Gastroesophageal sphincter (tissue), 4 donors: ENCODE data around the gene VIL1. TPM values are rescaled to one million over a fixed set of nuclear protein-coding genes. Genes with fewer than 3 reads are reported as not detected.

Experiments used
- ATAC-seq: fragments of 150-250 bp; one replicate; pipeline ENCODE4 v1.9.1; 2016; ENCODE audit warnings: mild to moderate bottlenecking, moderate library complexity
- H3K27ac ChIP-seq, 4 donors: fragments of 200-600 bp; sonication (generic) in 3 of 4; 1 replicate in 3 of 4; 2 replicates in 1 of 4; pipeline ENCODE4 v1.5.1; 2016 to 2019
- H3K27me3 ChIP-seq: fragments of 200-600 bp; sonication (generic); one replicate; pipeline ENCODE4 v1.5.1; 2019
- H3K36me3 ChIP-seq, 2 donors: fragments of 200-600 bp; sonication (generic); one replicate each; pipeline ENCODE4 v1.5.1; 2019; ENCODE audit warnings: control low read depth in 1 of 2
- H3K4me1 ChIP-seq, 3 donors: fragments of 200-600 bp; sonication (generic); 1 replicate in 2 of 3; 2 replicates in 1 of 3; pipeline ENCODE4 v1.5.1; 2016 to 2019; ENCODE audit warnings: control low read depth in 2 of 3
- H3K4me3 ChIP-seq, 2 donors: fragments of 200-600 bp; sonication (generic); one replicate each; pipeline ENCODE4 v1.5.1; 2019; ENCODE audit warnings: mild to moderate bottlenecking in 1 of 2, moderate library complexity in 1 of 2
- H3K9me3 ChIP-seq, 3 donors: fragments of 200-600 bp; sonication (generic); one replicate each; pipeline ENCODE4 v1.5.1; 2017 to 2019; ENCODE audit warnings: control low read depth in 2 of 3
- EP300 ChIP-seq: sonication (generic); formaldehyde crosslinking; IDR thresholded peaks from one replicate; pipeline ENCODE4 v1.6.1; 2017; ENCODE audit warnings: antibody characterized with exemption, mild to moderate bottlenecking
- POLR2A ChIP-seq, 2 donors: fragments of 450-650 bp; IDR thresholded peaks; one replicate each; pipeline ENCODE4 v1.6.1; 2017; ENCODE audit warnings: antibody characterized with exemption in 2 of 2, mild to moderate bottlenecking in 2 of 2, moderate library complexity in 1 of 2
- POLR2AphosphoS5 ChIP-seq: sonication (generic); formaldehyde crosslinking; IDR thresholded peaks from one replicate; pipeline ENCODE4 v1.6.1; 2017; ENCODE audit warnings: antibody characterized with exemption
- WGBS, 2 donors: methylation state at CpG; one replicate each; pipeline ENCODE4 v1.1.5; 2018; ENCODE audit warnings: low coverage in 1 of 2; 5-methylcytosine and 5-hydroxymethylcytosine counted together
- total RNA-seq, 4 donors: library from RNA; depleted of rRNA; stranded (reverse); fragments of >200 nt; gene quantifications; one replicate each; pipeline ENCODE4 v1.1.0, GENCODE V29; 2016
- TF ChIP-seq, protein P1 (sequence below), 4 experiments: fragments of 200-600 bp in 2 of 4; fragments of 450-650 bp in 2 of 4; sonication (generic) in 1 of 4; IDR thresholded peaks; one replicate each; pipeline ENCODE4 v1.5.1; 2017 to 2019; ENCODE audit warnings: antibody characterized with exemption in 4 of 4, mild to moderate bottlenecking in 2 of 4, moderate library complexity in 2 of 4

The VIL1 gene
- total RNA-seq, 4 donors from 2014 or later, result not detected

DNA sequence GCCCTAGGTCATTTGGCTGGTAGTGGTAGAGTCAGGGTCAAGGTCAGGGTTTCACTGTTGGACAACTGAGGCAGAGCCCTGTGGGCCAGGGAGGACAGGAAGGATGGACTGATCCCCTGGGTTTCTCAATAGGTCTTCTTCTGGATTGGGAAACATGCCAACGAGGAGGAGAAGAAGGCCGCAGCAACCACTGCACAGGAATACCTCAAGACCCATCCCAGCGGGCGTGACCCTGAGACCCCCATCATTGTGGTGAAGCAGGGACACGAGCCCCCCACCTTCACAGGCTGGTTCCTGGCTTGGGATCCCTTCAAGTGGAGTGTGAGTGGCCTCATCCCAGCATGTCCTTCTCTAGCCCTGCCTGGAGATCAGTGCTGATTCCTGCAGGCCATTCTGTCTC, 18.1 kb downstream of the VIL1 start:
- no peaks in the 10 kb centered on the region for H3K36me3 ChIP-seq
- no peak for ATAC-seq
- no peak for TF ChIP-seq POLR2A (IDR thresholded peaks at IDR 0.05)
- TF ChIP-seq, protein P1, sequence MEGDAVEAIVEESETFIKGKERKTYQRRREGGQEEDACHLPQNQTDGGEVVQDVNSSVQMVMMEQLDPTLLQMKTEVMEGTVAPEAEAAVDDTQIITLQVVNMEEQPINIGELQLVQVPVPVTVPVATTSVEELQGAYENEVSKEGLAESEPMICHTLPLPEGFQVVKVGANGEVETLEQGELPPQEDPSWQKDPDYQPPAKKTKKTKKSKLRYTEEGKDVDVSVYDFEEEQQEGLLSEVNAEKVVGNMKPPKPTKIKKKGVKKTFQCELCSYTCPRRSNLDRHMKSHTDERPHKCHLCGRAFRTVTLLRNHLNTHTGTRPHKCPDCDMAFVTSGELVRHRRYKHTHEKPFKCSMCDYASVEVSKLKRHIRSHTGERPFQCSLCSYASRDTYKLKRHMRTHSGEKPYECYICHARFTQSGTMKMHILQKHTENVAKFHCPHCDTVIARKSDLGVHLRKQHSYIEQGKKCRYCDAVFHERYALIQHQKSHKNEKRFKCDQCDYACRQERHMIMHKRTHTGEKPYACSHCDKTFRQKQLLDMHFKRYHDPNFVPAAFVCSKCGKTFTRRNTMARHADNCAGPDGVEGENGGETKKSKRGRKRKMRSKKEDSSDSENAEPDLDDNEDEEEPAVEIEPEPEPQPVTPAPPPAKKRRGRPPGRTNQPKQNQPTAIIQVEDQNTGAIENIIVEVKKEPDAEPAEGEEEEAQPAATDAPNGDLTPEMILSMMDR (IDR thresholded peaks at IDR 0.05), result no peak
- TF ChIP-seq POLR2AphosphoS5, result no peak
- no peak for TF ChIP-seq EP300
- no CpG with 5 or more reads among the region's 5 CpGs for WGBS, 2 donors
- no peaks in the 10 kb centered on the region for H3K27me3 ChIP-seq
- H3K27ac ChIP-seq, result no peak overlapping the region
- H3K4me1 ChIP-seq, result peaks cover 0 to 10% (median 0%) of the 10 kb centered on the region in 3 donors
- H3K9me3 ChIP-seq, result no peaks in the 10 kb centered on the region
- H3K4me3 ChIP-seq, result no peak overlapping the region

DNA sequence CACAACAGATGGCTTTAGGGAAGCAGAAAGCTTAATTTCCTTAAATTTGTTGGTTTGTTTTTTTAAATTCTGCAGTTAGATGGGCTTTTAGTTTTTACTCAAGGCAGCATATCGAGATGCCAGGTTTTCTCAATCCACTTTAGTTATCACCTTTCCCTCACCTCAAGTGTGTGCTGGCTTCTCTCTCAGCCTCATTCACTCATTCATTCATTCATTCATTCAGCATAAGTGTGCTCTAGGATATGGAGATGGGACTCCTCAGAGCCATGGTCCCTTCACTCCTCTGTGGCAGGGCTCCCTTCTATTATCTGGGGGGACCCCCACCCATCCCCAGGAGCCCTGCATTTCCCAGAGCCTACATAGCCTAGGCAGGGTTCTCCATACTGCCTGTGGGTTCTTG, 19.0 kb downstream of the VIL1 start:
- no peak overlapping the region for H3K27ac ChIP-seq
- no peak for ATAC-seq
- peaks cover 0 to 10% (median 0%) of the 10 kb centered on the region in 3 donors for H3K4me1 ChIP-seq
- H3K9me3 ChIP-seq, result no peaks in the 10 kb centered on the region
- TF ChIP-seq EP300 (no peak), POLR2AphosphoS5 (no peak), POLR2A (IDR thresholded peaks at IDR 0.05) (no peak)
- TF ChIP-seq, protein P1 (IDR thresholded peaks at IDR 0.05), result no peak
- 78% methylated on average over 1 of the region's 1 CpG; no CpG with 5 or more reads in 1 of the 2 donors for WGBS, 2 donors
- H3K4me3 ChIP-seq, result no peak overlapping the region
- H3K36me3 ChIP-seq, result no peaks in the 10 kb centered on the region
- no peaks in the 10 kb centered on the region for H3K27me3 ChIP-seq

DNA sequence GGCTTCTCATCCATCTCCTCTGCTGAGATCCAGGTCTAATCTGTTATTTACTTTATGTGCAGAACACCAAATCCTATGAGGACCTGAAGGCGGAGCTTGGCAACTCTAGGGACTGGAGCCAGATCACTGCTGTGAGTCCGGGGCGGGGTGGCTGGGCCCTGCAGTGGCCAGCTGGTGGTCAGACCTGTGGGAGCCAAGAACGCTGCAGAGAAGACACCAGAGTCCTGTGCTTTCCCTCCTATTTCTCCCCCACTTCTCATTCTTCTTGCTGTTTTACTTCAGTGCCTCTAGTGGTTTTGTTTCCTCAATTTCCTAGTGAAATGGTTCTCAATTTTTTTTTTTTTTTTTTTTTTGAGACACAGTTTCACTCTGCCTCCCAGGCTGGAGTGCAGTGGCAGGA, 19.7 kb downstream of the VIL1 start:
- Histone ChIP-seq H3K36me3 (no peaks in the 10 kb centered on the region), H3K27me3 (no peaks in the 10 kb centered on the region), H3K4me1 (peaks cover 0 to 10% (median 0%) of the 10 kb centered on the region in 3 donors), H3K4me3 (no peak overlapping the region), H3K9me3 (no peaks in the 10 kb centered on the region), H3K27ac (no peak overlapping the region)
- 28 to 88% methylated on average over 1 to 3 of the region's 4 CpGs for WGBS, 2 donors
- TF ChIP-seq POLR2AphosphoS5, result no peak
- no peak for TF ChIP-seq EP300
- TF ChIP-seq POLR2A (IDR thresholded peaks at IDR 0.05), result no peak
- TF ChIP-seq, protein P1 (IDR thresholded peaks at IDR 0.05), result no peak
- ATAC-seq, result no peak

DNA sequence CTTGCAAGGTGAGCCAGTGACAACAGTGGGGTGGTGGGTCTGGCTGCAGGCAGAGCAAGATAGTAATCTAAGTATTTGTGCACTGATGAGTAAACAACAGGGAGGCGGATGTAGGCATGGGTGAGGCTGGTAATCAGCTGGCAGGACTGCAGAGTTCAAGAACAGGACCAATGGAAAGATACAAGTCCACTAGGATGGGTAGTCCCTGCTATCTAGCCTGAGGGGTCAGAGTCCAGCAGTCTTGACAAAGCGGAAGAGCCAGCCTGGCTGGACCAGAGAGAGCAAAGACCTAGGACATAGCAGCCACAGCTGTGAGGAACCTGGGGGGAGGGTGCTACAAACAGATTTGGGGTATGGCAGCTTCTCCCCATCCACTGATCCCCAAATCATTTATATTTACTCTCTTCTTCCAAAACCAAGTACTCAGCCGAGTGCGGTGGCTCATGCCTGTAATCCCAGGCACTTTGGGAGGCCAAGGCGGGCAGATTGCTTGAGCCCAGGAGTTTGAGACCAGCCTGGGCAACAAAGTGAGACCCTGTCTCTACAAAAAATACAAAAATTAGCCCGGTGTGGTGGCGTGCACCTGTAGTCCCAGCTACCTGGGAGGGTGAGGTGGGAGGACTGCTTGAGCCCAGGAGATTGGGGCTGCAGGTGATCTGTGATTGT, 25.9 kb downstream of the VIL1 start:
- no peak overlapping the region for H3K27ac ChIP-seq
- WGBS, 2 donors, result 78 to 98% methylated on average over 2 to 6 of the region's 7 CpGs
- peaks cover 0 to 53% of the 10 kb centered on the region in 2 donors for H3K36me3 ChIP-seq
- ATAC-seq, result no peak
- no peak overlapping the region for H3K4me3 ChIP-seq
- no peaks in the 10 kb centered on the region for H3K27me3 ChIP-seq
- TF ChIP-seq POLR2A (IDR thresholded peaks at IDR 0.05) (no peak), POLR2AphosphoS5 (no peak), EP300 (no peak)
- TF ChIP-seq, protein P1 (IDR thresholded peaks at IDR 0.05), result no peak
- peaks cover 0 to 7% (median 0%) of the 10 kb centered on the region in 3 donors for H3K4me1 ChIP-seq
- no peaks in the 10 kb centered on the region for H3K9me3 ChIP-seq

DNA sequence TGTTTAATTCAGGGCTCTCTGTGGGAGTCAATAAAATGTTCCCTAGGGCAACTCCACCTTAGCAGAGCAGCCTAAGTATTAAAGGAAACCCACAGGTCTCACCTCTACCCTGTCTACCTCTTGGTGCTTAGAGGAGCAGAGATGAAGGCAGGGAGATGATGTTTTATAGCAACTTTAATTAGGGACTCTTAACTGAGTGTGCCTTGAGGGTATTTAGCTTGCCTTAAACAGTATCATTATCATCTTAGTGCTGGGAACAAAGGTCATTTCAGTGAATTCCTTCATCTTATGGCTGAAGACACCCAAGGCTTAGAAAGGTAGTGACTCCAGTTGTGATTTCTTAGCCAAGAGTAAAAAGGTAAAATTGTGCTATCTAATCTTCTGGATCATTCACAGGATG, 26.7 kb downstream of the VIL1 start:
- Histone ChIP-seq H3K27me3 (no peaks in the 10 kb centered on the region), H3K4me1 (peaks cover 0 to 7% (median 0%) of the 10 kb centered on the region in 3 donors), H3K27ac (no peak overlapping the region), H3K9me3 (no peaks in the 10 kb centered on the region), H3K4me3 (no peak overlapping the region), H3K36me3 (peaks cover 0 to 61% of the 10 kb centered on the region in 2 donors)
- TF ChIP-seq, protein P1 (IDR thresholded peaks at IDR 0.05), result no peak
- TF ChIP-seq POLR2AphosphoS5, result no peak
- no peak for TF ChIP-seq EP300
- no peak for TF ChIP-seq POLR2A (IDR thresholded peaks at IDR 0.05)
- no peak for ATAC-seq
